ENCODE measurements around the gene RAMP2.
"Not testable (repeated sequence)": the region's sequence is repeated elsewhere in the genome, so short reads cannot be mapped to it uniquely, and the experiment has no call there.

RAMP2 gene, protein sequence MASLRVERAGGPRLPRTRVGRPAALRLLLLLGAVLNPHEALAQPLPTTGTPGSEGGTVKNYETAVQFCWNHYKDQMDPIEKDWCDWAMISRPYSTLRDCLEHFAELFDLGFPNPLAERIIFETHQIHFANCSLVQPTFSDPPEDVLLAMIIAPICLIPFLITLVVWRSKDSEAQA

DNA sequence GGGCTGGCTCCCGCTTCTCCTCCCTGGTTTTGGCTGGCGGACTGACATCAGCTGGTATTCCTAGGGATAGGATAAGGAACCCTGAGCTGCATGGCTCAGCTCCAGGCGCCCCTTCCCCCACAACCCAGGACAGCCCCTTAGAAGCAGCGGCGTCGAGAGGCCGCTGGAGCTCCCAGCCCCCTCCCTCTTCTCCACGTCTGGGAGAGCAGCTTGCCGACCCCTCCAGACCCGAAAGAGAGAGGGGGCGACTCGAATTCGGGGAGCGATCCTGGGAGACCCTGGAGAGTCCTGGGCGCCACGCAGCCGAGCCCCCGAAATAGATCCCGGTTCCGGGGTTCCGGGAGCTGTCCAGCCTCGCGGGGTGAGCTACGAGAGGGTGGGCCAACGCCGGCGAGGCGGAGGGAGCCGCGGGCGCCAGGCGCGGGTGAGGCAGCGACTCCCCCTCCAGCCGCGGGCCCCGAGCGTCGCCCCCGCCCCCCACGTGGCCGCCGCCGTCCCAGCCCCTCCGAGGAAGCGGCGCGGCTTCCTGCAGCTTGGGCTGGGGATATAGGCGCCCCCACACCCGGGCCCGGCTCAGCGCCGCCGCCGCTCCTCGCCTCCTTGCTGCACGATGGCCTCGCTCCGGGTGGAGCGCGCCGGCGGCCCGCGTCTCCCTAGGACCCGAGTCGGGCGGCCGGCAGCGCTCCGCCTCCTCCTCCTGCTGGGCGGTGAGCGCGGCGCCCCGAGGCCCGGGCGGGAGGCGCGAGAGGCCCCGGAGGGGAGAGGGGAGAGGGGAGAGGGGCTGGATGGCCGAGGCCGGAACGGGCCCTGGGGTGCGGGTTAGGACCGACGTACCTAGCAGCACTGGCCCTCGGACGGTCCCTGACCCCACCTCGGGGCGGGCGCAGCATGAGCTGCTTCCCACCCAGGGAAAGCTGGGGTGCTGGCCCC is at the start of gene RAMP2:
TSS of gene RAMP2 (plus strand) at position 576 of the 930 bp plus-strand sequence. CDS start at position 611, 35 bp downstream.
- peak; percentile 17 for DNase-seq (ENCODE audit: low spot score)

DNA sequence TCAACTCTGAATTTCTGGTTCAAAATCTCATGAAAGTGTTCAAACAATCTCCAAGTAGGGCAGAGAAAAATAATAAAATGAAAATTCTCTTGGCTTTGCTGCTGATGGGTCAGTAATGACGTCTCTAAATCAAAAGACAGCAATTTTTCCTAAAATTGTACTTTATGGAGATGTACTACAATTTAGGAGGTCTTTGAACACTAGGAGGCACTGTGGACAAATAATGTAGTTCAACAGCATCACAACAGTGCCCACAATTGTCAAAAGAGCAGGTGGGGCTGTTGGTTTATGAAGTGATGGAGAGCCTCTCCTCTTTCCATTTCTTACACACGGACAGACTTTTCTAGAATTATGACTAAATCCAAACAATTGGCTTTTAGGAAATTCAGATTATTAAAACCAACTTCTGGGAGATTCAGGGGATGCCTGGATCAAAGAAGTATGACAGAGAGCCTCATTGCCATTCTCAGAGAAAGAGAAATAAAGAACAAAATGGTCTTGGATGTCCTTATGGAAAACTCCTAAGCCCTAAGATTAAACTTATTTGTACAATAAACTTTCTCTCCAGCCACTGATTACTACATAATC is 39.9 kb upstream of the RAMP2 start:
- peak; percentile 73 for DNase-seq (ENCODE audit: low spot score)

DNA sequence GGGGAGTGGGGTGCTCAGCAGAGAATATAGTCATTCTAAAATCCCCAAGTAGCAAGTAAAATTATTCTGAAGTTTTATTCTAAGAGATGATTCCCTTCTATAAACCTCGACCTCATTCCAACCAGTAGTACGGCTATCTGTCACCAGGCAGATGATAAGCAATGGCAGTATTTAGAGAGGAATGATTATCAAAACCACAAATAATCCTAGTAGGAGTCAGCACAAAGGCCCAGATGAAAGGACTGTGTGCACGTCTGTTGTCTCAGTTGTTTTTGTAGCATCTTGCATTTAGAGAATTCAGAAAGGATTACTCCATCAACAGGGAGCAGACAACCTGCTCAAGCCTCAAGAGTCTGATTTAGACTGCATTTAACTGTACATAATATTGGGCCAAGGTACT is 37.4 kb upstream of the RAMP2 start:
- DNase-seq (ENCODE audit: low spot score), result no peak

DNA sequence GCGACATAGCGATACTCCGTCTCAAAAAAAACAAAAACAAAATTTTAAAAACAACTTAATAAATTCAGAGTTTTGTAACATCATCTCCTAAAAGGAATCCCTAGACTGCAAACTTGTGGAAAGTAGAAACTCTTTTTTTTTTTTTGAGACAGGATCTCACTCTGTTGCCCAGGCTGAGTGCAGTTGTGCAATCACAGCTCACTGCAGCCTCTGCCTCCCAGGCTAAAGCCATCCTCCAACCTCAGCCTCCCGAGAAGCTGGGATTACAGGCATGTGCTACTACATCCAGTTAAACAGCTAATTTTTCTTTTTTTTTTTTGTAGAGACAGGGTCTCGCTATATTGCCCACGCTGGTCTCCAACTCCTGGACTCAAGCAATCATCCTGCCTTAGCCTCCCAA is 35.9 kb upstream of the RAMP2 start:
- DNase-seq (ENCODE audit: low spot score), result no peak

DNA sequence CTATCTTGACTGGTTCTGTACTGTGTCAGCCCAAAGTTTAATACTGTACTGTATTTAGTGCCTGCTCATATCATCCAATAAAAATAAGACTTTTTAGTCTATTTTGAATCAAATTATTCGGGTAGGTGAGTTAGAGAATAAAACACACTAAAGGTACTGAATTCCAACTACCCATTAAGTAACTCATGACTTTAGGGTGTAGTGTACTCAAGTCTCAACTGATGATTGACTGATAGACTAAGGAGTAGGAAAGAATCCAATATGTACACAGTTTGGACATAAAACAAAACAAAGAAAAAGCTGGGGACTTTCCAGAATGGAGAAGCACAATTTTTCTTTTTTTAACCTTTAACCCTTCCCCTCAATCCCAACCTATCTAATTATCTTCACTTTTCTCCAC is 20.3 kb upstream of the RAMP2 start:
- no peak for DNase-seq (ENCODE audit: low spot score)

DNA sequence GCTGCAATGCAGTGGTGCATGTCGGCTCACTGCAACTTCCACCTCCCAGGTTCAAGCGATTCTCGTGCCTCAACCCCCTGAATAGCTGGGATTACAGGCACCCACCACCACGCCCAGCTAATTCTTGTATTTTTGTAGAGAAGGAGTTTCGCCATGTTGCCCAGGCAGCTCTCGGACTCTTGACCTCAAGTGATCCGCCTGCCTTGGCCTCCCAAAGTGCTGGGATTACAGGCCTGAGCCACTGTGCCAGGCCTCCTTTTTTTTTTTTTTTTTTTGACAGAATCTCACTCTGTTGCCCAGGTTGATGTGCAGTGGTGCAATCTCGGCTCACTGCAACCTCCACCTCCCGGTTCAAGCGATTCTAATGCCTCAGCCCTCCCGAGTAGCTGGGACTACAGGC is 18.1 kb upstream of the RAMP2 start:
- DNase-seq (ENCODE audit: low spot score), result not testable (repeated sequence)

DNA sequence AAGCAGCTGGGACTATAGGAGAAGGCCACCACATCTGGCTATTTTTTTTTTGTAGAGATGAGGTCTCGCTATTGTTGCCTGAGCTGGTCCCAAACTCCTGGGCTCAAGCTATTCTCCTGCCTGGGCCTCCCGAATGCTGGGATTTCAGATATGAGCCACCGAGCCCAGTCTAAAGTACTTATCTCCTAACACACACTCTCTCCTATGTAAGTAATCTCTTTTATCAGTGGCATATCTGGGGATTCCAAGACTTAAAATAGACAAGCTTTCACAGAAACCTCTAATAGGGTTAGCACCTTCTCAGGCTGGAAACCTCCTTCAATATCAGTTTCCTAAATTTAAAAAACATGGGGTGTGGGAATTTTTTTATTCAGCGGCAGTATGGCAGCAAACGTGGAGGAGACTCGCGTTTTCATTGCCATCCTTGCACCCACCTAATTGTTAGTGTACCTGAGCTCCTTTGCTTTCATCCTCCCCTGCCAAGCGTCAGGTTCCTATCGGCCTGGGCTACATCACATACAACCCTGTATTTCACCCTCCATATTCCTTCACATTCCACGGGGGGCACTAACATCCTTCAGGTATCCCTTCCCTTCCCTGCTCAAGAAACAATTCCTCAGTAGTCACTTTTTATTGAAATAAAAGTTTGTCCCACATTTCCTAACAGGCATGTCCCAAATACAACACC is 17.3 kb upstream of the RAMP2 start:
- no peak for DNase-seq (ENCODE audit: low spot score)

DNA sequence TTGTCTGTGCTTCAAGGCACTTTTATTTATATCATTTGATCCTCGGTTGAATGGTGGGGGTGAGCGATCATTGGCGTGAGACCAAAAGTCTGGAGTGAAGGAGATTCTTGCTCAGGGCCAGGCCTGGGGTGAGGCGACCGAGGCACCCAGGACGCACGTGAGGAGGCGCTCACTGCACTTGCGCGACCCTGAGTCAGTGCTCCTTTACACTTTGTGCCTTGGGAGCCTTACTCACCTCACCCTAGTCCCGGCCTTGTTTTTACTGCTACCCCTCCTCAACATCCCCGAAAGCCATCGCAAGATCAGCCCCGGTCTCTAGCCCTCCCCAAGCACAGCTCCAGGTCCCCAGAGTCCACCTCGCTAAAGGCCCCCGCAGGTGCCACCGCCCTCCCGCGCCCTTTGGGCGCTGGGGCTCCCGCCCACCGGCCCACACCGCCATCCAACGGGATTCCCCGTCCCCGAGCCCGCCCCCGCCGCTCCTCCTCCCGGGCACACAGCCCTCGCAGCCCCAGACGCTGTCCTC is 16.7 kb upstream of the RAMP2 start:
- peak; percentile 56 for DNase-seq (ENCODE audit: low spot score)

DNA sequence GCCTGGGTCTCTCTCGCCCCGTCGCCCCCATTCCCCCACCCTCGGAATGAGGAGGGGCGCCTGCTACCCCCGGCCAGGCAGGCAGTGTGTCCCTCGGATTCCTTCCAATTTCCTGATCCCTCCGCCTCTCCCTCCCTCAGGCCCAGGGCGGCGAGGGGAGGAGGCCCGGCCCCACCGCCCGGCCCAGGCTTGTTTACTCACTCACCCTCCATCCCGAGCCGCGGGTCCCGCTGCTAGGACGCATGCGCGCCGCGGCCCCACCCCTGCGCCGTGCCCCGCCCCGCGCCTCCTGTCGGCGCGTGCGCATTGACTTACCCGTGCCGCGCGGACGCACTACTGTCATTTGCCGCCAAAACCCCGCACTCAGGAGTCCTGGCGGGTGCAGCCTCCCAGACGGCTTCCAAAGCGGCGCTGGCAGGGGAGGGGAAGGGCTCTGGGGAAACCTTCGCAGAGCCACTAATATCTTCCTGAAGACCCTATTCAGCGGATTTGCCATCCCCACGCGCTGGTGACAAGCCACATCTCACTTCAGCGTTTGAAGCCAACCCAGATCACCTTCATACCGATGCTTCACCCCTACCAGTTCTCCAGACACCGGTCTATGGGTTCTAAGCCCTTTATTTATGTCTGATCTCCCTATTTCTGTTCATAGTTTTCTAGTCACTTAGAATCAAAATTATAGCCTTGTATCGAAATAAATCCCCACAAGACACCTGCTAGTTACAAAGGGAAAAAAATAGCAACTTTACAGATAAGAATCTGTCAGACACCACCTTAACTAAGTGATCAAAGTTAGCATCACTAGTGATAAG is 16.0 kb upstream of the RAMP2 start, which contains the start of gene EZH1:
TSS of gene EZH1 (minus strand) at position 235 of the 812 bp plus-strand sequence. CDS start 16,099 bp downstream, outside the sequence.
- DNase-seq (ENCODE audit: low spot score), result peak; percentile 100

DNA sequence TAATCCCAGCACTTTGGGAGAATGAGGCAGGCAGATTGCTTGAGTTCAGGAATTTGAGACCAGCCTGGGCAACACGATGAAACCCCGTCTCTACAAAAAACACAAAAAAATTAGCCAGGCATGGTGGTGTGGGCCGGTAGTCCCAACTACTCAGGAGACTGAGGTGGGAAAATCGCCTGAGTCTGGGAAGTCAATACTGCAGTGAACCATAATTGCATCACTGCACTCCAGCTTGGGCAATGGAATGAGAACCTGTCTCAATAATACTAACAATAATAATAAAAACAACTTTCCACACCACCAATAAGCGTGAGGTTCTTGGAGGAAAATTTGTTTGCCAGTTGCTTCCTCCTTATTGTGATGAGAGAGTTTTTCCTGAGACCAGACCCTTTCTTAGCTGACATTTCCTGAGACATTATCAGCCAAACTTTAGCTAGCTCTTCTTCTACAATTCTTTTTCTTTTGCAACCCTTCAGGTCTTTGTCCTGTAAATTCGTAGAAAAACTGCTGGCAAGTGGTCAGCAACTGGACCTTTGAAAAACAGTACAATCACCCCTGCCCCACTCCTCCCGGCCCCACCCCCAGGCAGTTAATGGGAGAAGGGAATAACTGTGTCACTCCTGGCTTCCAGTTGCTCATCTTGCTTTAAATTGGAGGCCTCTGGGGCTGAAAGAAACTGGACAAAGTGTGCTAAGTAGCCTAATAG is 12.7 kb upstream of the RAMP2 start:
- no peak for DNase-seq (ENCODE audit: low spot score)

DNA sequence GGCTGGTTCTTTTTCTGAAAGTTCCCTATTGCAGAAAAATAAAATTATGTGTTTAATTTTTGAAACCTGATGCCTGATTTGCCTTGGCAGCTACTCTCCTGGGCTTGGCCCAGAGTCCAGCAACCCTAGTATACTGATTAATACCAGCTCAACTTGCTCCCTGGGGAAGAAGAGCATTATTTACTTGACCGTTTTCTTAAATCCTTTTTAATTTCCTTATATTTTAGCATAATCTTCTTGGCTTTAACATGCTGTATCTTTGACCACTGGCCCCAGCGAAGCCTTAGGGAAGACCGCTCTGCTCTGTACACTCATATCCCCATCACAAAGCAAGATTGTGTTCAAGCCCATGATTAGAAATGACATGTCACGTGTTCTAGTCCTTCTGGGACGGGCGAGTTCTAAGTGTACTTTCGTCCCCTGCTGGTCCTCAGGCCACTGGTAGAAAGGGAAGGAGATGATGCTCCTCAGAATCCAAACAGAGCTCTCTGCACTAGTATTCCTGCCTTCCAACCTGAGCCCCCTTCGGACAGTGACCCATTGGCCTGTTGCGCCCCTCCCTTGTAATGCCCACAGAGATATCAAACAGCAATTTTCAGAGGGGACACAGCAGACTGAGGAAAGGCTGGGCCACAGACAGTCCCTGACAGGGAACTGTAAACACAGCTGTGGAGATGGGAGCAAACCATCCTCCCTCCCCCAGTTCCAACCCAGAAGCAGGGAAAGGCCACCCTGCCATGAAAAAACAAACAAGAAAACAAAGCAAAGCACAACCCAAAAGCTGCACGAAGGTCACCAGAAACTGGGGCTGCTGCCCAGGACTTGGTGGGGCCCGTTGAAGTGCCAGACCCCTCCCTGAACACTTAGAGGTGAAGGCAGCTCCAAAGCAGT is 11.9 kb upstream of the RAMP2 start:
- no peak for DNase-seq (ENCODE audit: low spot score)

DNA sequence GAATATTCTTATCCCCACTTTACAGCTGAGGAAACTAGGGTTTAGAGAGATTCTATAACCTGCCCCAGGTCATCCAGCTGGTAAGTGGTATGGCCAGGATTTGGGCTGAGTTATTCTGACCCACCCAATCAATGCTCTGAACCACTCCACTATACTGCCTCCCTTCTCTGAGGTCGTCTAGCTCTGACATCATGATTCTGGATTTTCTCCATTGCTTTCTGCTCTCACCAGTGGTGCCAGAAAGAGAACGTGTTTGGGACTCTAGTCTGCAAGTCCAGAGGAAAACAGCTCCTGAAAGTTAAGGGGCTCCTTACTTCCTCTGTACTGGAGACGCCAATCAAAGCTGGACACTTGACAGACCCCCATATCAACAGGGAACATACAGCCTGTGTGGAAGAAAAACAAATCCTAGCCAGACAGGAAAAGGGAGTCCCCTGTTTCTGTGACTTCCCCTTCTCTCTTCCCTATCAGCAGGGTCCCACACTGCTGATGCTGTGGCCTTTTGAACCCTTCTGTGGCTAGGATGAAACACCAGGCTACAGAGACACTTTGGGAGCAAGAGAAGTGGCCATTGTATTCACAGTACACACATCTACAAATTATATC is 10.2 kb upstream of the RAMP2 start:
- DNase-seq (ENCODE audit: low spot score), result no peak

DNA sequence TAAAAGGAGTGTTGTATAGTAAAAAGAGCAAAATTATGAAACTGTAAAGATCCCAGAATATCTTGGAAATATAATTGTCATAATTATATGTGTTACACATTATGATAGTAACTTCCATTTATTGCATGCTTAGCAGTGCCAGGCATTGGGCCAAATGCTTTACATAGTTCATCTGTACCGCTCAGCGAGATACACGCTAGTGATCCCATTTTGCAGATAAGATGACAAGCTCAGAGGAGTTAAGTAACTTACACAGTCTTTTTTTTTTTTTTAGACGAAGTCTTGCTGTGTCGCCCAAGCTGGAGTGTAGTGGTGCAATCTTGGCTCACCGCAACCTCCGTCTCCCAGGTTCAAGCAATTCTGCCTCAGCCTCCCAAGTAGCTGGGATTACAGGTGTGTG is 9.4 kb upstream of the RAMP2 start:
- DNase-seq (ENCODE audit: low spot score), result no peak

DNA sequence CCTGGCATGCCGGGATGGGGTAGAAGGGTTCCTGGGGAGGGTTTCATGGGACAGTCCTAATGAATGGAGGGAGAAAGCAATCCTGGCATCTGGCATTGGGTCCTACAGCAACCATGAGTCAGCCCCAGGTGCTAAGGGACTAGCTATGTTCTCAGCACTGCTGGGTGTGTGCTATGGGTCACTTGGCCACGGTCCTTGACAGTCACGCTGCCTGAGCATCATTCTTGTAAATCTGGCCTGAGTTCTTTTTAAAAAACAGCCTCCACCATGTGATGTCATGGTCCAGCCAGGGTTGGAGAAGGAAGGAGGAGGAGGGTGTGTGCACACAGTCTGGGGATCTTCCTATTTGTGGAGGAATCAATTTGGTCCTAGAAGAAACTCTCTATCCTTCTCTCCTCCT is 6.2 kb upstream of the RAMP2 start:
- DNase-seq (ENCODE audit: low spot score), result no peak

DNA sequence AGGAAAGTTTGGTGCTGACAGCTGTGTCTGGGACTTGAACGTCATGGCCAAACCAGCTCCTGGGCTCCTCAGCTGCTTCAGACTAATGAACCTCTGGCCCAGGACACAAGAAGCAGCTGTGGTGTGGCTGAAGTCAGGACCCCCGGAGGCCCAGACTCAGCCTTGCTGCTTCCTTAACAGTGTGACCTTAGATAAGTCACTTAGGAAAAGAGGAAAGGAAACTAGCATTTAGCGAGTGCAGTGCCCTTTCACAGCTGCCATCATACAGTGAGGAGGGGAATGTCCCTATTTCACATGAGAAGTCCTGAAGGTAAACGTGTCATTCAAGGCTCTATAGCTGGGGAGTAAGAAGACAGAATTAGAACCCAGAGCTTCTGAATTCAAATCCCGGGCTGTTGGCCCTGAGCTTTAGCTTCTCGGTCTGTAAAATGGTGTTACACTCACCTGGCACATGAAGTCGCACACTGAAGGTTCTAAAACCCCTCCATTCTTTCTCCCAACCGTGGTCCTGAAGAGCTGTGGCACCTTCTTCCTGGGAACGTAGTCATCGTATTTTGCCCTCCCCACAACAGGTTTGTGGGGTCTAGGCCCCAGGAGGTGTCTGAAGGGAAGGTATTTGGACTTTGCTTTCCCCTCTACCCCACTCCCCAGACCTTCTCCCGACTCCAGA is 910 bp upstream of the RAMP2 start:
- peak; percentile 28 for DNase-seq (ENCODE audit: low spot score)

DNA sequence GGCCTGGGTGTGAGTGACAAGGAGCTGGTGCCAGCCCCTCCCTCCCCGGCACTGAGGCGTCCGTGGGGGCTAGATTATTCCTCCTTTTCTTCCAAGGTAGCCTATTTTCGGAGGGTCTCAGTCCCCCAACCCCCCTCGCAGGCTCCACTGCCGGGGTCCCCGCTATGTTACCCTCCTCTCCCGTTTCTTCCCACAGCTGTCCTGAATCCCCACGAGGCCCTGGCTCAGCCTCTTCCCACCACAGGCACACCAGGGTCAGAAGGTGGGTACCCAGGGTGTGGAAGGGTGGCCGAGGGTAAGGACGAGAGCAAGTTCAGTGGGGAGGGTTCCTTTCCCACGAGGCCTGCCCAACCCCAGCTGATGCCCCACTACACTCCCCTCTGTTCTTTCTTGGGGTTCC is 611 bp downstream of the RAMP2 start:
- no peak for DNase-seq (ENCODE audit: low spot score)

DNA sequence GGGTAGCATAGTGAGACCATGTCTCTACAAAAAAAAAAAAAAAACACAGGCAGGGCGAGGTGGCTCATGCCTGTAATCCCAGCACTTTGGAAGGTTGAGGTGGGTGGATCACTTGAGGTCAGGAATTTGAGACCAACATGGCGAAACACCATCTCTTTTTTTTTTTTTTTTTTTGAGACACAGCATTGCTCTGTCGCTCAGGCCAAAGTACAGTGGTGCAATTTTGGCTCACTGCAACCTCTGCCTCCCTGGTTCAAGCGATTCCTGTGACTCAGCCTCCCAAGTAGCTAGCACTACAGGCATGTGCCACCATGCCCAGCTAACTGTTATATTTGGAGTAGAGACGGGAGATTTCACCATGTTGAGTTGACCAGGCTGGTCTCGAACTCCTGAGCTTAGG is 5.1 kb downstream of the RAMP2 start:
- no peak for DNase-seq (ENCODE audit: low spot score)

DNA sequence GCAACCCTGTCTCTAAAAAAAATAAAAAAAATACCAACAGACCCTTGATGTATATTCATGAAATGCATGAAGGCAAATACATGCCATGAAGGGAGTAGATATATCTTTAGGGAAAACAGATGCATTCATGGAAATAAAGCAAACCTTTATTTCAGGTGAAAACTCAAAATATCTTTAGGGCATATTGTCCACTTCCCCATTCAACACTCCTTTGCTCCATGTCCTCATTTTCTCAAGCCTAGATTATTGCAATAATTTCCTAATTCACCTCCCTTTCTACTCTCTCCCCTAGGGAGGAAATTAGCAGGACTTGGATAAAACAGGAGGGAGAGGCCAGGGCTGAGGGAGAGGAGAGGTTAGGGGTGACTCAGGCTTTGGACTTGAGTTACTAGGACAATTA is 6.5 kb downstream of the RAMP2 start:
- DNase-seq (ENCODE audit: low spot score), result no peak

DNA sequence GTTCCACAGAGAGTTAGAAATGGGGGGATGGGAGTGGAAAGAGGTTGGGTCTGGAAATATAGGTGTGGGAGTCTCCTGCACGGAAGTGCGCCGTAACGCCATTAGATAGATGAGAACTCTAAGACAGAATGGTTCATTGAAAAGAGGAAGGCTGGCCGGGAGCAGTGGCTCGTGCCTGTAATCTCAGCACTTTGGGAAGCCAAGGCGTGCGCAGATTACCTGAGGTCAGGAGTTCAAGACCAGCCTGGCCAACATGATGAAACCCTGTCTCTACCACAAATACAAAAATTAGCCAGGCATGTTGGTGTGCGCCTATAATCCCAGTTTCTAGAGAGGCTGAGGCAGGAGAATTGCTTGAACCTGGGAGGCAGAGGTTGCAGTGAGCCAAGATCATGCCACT is 7.0 kb downstream of the RAMP2 start:
- not testable (repeated sequence) for DNase-seq (ENCODE audit: low spot score)

All from germinal center (tissue), 1 donor.